ENCODE data around the gene TMEM86B.
"Not testable (repeated sequence)": the region's sequence is repeated elsewhere in the genome, so short reads cannot be mapped to it uniquely, and the experiment has no call there.

The TMEM86B gene

GRCh38 chr19:55223291-55224037, 5.1 kb downstream of the TMEM86B start:
- peak; percentile 23 for FAIRE-seq
- DNase-seq (ENCODE audit: low spot score) = no peak

- FAIRE-seq = no peak
Measured at GRCh38 chr19:55220525-55220924, 8.0 kb downstream of the TMEM86B start.

GRCh38 chr19:55216461-55217198, 11.9 kb downstream of the TMEM86B start:
- DNase-seq (ENCODE audit: low spot score) (peak; percentile 95), FAIRE-seq (peak; percentile 37)

More at GRCh38 chr19:55220525-55220924, 8.0 kb downstream of the TMEM86B start:
- DNase-seq (ENCODE audit: low spot score) = no peak

GRCh38 chr19:55213547-55213946, 15.0 kb downstream of the TMEM86B start:
- FAIRE-seq = no peak
- DNase-seq (ENCODE audit: low spot score) = no peak

GRCh38 chr19:55212447-55212846, 16.1 kb downstream of the TMEM86B start:
- FAIRE-seq = no peak
- no peak for DNase-seq (ENCODE audit: low spot score)

GRCh38 chr19:55209693-55210472, 18.7 kb downstream of the TMEM86B start:
- DNase-seq (ENCODE audit: low spot score) (peak; percentile 75), FAIRE-seq (no peak)

GRCh38 chr19:55208880-55209692, 19.5 kb downstream of the TMEM86B start, which contains the start of gene PTPRH:
PTPRH (minus strand) TSS chr19:55209501; CDS start chr19:55209433, 68 bp downstream.
- no peak for FAIRE-seq
- no peak for DNase-seq (ENCODE audit: low spot score)

- FAIRE-seq (no peak), DNase-seq (ENCODE audit: low spot score) (peak; percentile 96)
Measured at GRCh38 chr19:55206664-55207500, 21.7 kb downstream of the TMEM86B start.

- FAIRE-seq; DNase-seq (ENCODE audit: low spot score): not testable (repeated sequence)
Measured at GRCh38 chr19:55202199-55202598, 26.4 kb downstream of the TMEM86B start.

GRCh38 chr19:55199620-55200204, 28.9 kb downstream of the TMEM86B start:
- FAIRE-seq = no peak

GRCh38 chr19:55198651-55199050, 29.9 kb downstream of the TMEM86B start:
- DNase-seq (ENCODE audit: low spot score) (no peak), FAIRE-seq (no peak)

More at GRCh38 chr19:55199620-55200204, 28.9 kb downstream of the TMEM86B start:
- DNase-seq (ENCODE audit: low spot score) = no peak

GRCh38 chr19:55197528-55197927, 31.0 kb downstream of the TMEM86B start:
- DNase-seq (ENCODE audit: low spot score) (no peak), FAIRE-seq (no peak)

GRCh38 chr19:55196803-55197202, 31.8 kb downstream of the TMEM86B start:
- no peak for DNase-seq (ENCODE audit: low spot score)
- FAIRE-seq = no peak

GRCh38 chr19:55193481-55193880, 35.1 kb downstream of the TMEM86B start:
- no peak for DNase-seq (ENCODE audit: low spot score)

GRCh38 chr19:55189403-55189835, 39.1 kb downstream of the TMEM86B start:
- FAIRE-seq (peak; percentile 44), DNase-seq (ENCODE audit: low spot score) (peak; percentile 79)

More at GRCh38 chr19:55193481-55193880, 35.1 kb downstream of the TMEM86B start:
- FAIRE-seq = no peak

- no peak for DNase-seq (ENCODE audit: low spot score)
- FAIRE-seq = no peak
Measured at GRCh38 chr19:55188625-55189024, 39.9 kb downstream of the TMEM86B start.

- FAIRE-seq (no peak), DNase-seq (ENCODE audit: low spot score) (no peak)
Measured at GRCh38 chr19:55186080-55186479, 42.5 kb downstream of the TMEM86B start.

- no peak for FAIRE-seq
- DNase-seq (ENCODE audit: low spot score) = no peak
Measured at GRCh38 chr19:55181740-55182139, 46.8 kb downstream of the TMEM86B start.

Data from urothelium cell line (cell line).